AG09309 (cell line): Measurements from ENCODE around the gene SLC8A1.

Experiments used
- DNase-seq: peaks from one replicate; pipeline ENCODE4 v3.0.0-alpha.2; 2010; ENCODE audit warnings: low read depth
- H3K4me3 ChIP-seq: 2 replicates; pipeline ENCODE4 v1.5.1; 2011; ENCODE audit warnings: mild to moderate bottlenecking, low read depth, low read length, moderate library complexity; ENCODE audit not compliant: control insufficient read depth
- CTCF ChIP-seq: IDR thresholded peaks from 2 replicates; pipeline ENCODE4 v1.5.1; 2011; ENCODE audit warnings: mild to moderate bottlenecking, low read depth, low read length, inconsistent platforms; ENCODE audit not compliant: insufficient read depth, control insufficient read depth; ENCODE audit errors: missing control alignments

The SLC8A1 gene

GRCh38 chr2:40243581-40244187 lies 208.2 kb downstream of the SLC8A1 start:
- H3K4me3 ChIP-seq, result no peak overlapping the region
- TF ChIP-seq CTCF, result no peak
- peak; percentile 64 for DNase-seq

- no peak for TF ChIP-seq CTCF
- DNase-seq, result no peak
- H3K4me3 ChIP-seq, result no peak overlapping the region
Observed at GRCh38 chr2:40242315-40242714, 209.6 kb downstream of the SLC8A1 start.

DNA sequence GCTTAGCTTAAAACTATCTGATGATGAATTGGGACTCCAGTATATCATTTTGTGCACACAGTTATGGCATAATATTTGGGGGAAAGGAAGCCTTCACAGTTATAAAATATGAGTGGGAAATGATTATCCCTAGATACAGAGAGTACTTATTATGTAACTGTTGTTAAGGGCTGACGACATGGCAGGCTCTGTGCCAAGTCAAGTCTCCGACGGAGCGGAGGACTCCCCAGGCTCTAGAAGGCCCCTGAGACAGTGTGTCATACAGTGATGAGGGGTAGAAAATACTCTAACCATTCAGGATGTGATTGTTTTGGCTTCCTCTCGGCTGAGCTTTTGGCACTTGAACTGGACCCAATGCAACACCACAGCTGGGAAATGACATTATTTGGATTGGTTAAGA lies 211.8 kb downstream of the SLC8A1 start:
- DNase-seq, result peak; percentile 87
- TF ChIP-seq CTCF, result no peak
- no peak overlapping the region for H3K4me3 ChIP-seq

- DNase-seq, result no peak
- peak; percentile 24 for TF ChIP-seq CTCF
- H3K4me3 ChIP-seq, result no peak overlapping the region
Observed at GRCh38 chr2:40230707-40231432, 221.0 kb downstream of the SLC8A1 start.

GRCh38 chr2:40230186-40230585 lies 221.7 kb downstream of the SLC8A1 start:
- no peak overlapping the region for H3K4me3 ChIP-seq
- DNase-seq, result no peak
- TF ChIP-seq CTCF, result no peak

- DNase-seq, result no peak
- no peak for TF ChIP-seq CTCF
- H3K4me3 ChIP-seq, result no peak overlapping the region
Observed at GRCh38 chr2:40228310-40228709, 223.6 kb downstream of the SLC8A1 start.
